Heart left ventricle (tissue), 13 donors: ENCODE data around the gene TMEM273.

Experiments used
- CTCF ChIP-seq, 12 donors: fragments of 200-600 bp; sonication (generic) in 4 of 12; IDR thresholded peaks; one replicate each; pipeline versions ENCODE4 v1.5.0 to v1.8.0; 2018 to 2022; ENCODE audit warnings: antibody characterized with exemption in 12 of 12, mild to moderate bottlenecking in 5 of 12
- POLR2A ChIP-seq, 2 donors: fragments of 450-650 bp; IDR thresholded peaks; one replicate each; pipeline ENCODE4 v1.6.1; 2017; ENCODE audit warnings: antibody characterized with exemption in 2 of 2, mild to moderate bottlenecking in 2 of 2, moderate library complexity in 2 of 2
- donor health status: ischemic (EF 13 %, LVEDD 7.1; RV severe dilation, severe dysfunction).
- donor health status: DM: no; HTN: yes; CAD: no.
- donor health status: DM: no; HTN: no; CAD: no.
- donor health status: ischemic (EF 25% LVEDD 6.9; RV normal size, moderate dysfunction).
- donor health status: ischemic (EF 25% LVEDD 5.7; RV mildly dilated, moderate dysfunction).
- donor health status: ischemic (EF 35%, LVEDD 5.7; RV mildly dilated, moderate dysfunction).
- donor health status: nonischemic (EF 11% LVEDD 7.7; RV severe dilation, severe dysfunction).
- donor health status: DM: yes; HTN: yes; CAD: no.
- donor health status: PGD.
- donor health status: ischemic (EF 29% LVEDD 5.4; RV normal size, mild dysfunction).
- donor health status: nonischemic (EF 23%, LVEDD 6.1; RV moderate dilation, normal function).

GRCh38 chr10:49112098-49112497 lies 76.1 kb downstream of the TMEM273 start:
- TF ChIP-seq CTCF (IDR thresholded peaks at IDR 0.05) = no peak
- TF ChIP-seq POLR2A (IDR thresholded peaks at IDR 0.05) = no peak
